ENCODE data around the gene EIF2D. TPM values are rescaled to one million over a fixed set of nuclear protein-coding genes. Genes with fewer than 3 reads are reported as not detected.

Gene EIF2D
- total and polyA plus RNA-seq, 9 of the 15 experiments (the other 6 are each of a cell fraction or from before 2014, with no cell fraction given) = 81.1 to 138 (median 93.9) TPM

- TF ChIP-seq ZNF589 (CRISPR knock-in tag; IDR thresholded peaks at IDR 0.05; ENCODE audit: low read depth) (peak; percentile 34; the same call in 1 of the 2 replicates), UBTF (IDR thresholded peaks at IDR 0.05; ENCODE audit: borderline replicate concordance in 1 of 2, low read depth in 2 of 2, low read length in 2 of 2) (0 out of 4 replicates have a peak, but pooled peaks of 1 of the 2 experiments have one; percentile 13), SMARCB1 (IDR thresholded peaks at IDR 0.05; ENCODE audit: insufficient read length, low read depth) (no peak), ZNF740 (CRISPR knock-in tag; IDR thresholded peaks at IDR 0.05) (0 out of 2 replicates have a peak, but pooled peaks have one; percentile 31), ZNF740 (tag; IDR thresholded peaks at IDR 0.05) (no peak), HDGF (IDR thresholded peaks at IDR 0.05) (peak; percentile 86; the same call in 1 of the 2 replicates), PHF8 (IDR thresholded peaks at IDR 0.05; ENCODE audit: borderline replicate concordance, low read length) (peak; percentile 20; the same call in 1 of the 2 replicates), HDAC1 (IDR thresholded peaks at IDR 0.05) (no peak), ZEB2 (IDR thresholded peaks at IDR 0.05) (no peak), FOXA1 (IDR thresholded peaks at IDR 0.05; ENCODE audit: borderline replicate concordance) (no peak), RBBP5 (IDR thresholded peaks at IDR 0.05; ENCODE audit: borderline replicate concordance, insufficient read depth, low read length, poor library complexity, severe bottlenecking) (peak; percentile 39), TEAD2 (tag; IDR thresholded peaks at IDR 0.05) (no peak), MYC (IDR thresholded peaks at IDR 0.05; ENCODE audit: low read depth, low read length) (peak; percentile 28; the same call in 1 of the 2 replicates), MYC (CRISPR knock-in tag; IDR thresholded peaks at IDR 0.05; ENCODE audit: borderline replicate concordance, low read depth) (no peak), FOSL1 (tag; conservative IDR thresholded peaks at IDR 0.05) (no peak)
- TF ChIP-seq, protein P1, sequence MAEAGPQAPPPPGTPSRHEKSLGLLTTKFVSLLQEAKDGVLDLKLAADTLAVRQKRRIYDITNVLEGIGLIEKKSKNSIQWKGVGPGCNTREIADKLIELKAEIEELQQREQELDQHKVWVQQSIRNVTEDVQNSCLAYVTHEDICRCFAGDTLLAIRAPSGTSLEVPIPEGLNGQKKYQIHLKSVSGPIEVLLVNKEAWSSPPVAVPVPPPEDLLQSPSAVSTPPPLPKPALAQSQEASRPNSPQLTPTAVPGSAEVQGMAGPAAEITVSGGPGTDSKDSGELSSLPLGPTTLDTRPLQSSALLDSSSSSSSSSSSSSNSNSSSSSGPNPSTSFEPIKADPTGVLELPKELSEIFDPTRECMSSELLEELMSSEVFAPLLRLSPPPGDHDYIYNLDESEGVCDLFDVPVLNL (CRISPR knock-in tag; IDR thresholded peaks at IDR 0.05; ENCODE audit: low read depth) = 0 out of 2 replicates have a peak, but pooled peaks have one; percentile 22
Observed at GRCh38 chr1:206559672-206559995, 52.6 kb downstream of the EIF2D start (continued).
